HL-60/S4 treated with retinoic acid at 250 ng/mL for 4 days and 3 days (cell line): ENCODE results near the gene SLC1A2.

Source experiments
- in situ Hi-C: fragments of 300-500 bp; cut with MboI; formaldehyde crosslinking; loops from 2 replicates; pipeline ENCODE4 v1.7.0; 2022; ENCODE audit warnings: low sequenced_read_pairs

The SLC1A2 gene

GRCh38 chr11:35280727-35281126 lies 138.6 kb downstream of the SLC1A2 start:
- in situ Hi-C loops = no loop called here

GRCh38 chr11:35277827-35278226 lies 141.5 kb downstream of the SLC1A2 start:
- in situ Hi-C loops = no loop called here

- in situ Hi-C loops = no loop called here
These were observed 142.8 kb downstream of the SLC1A2 start for GRCh38 chr11:35276396-35277145.

- in situ Hi-C loops = no loop called here
These were observed 143.6 kb downstream of the SLC1A2 start for GRCh38 chr11:35275786-35276170.

GRCh38 chr11:35274909-35275785 lies 144.2 kb downstream of the SLC1A2 start:
- in situ Hi-C loops = no loop called here

- in situ Hi-C loops = no loop called here
These were observed 146.9 kb downstream of the SLC1A2 start for GRCh38 chr11:35272391-35272902.

GRCh38 chr11:35271031-35271430 lies 148.3 kb downstream of the SLC1A2 start:
- in situ Hi-C loops = no loop called here

GRCh38 chr11:35270342-35270741 lies 149.0 kb downstream of the SLC1A2 start:
- in situ Hi-C loops = no loop called here

- in situ Hi-C loops = no loop called here
These were observed 151.9 kb downstream of the SLC1A2 start for GRCh38 chr11:35267504-35267903.

GRCh38 chr11:35265755-35266454 lies 153.5 kb downstream of the SLC1A2 start:
- in situ Hi-C loops = no loop called here

GRCh38 chr11:35262735-35263134 lies 156.6 kb downstream of the SLC1A2 start:
- in situ Hi-C loops = no loop called here

GRCh38 chr11:35262056-35262455 lies 157.3 kb downstream of the SLC1A2 start:
- in situ Hi-C loops = no loop called here

- in situ Hi-C loops = no loop called here
These were observed 158.2 kb downstream of the SLC1A2 start for GRCh38 chr11:35261197-35261596.

- in situ Hi-C loops = no loop called here
These were observed 158.9 kb downstream of the SLC1A2 start for GRCh38 chr11:35260342-35260985.

- in situ Hi-C loops = no loop called here
These were observed 159.8 kb downstream of the SLC1A2 start for GRCh38 chr11:35259529-35259928.

GRCh38 chr11:35257281-35257680 lies 162.1 kb downstream of the SLC1A2 start:
- in situ Hi-C loops = no loop called here

- in situ Hi-C loops = no loop called here
These were observed 163.1 kb downstream of the SLC1A2 start for GRCh38 chr11:35256296-35256695.

GRCh38 chr11:35255514-35255913 lies 163.8 kb downstream of the SLC1A2 start:
- in situ Hi-C loops = no loop called here

GRCh38 chr11:35253237-35253636 lies 166.1 kb downstream of the SLC1A2 start:
- in situ Hi-C loops = no loop called here

GRCh38 chr11:35250621-35251020 lies 168.7 kb downstream of the SLC1A2 start:
- in situ Hi-C loops = no loop called here

GRCh38 chr11:35250192-35250591 lies 169.2 kb downstream of the SLC1A2 start:
- in situ Hi-C loops = no loop called here
